Fibroblast of the aortic adventitia (primary cell): ENCODE data around the gene NBR1. TPM values are rescaled to one million over a fixed set of nuclear protein-coding genes. Genes with fewer than 3 reads are reported as not detected.

Experiments
- DNase-seq: peaks from one replicate; pipeline ENCODE4 v3.0.0-alpha.2; 2010; ENCODE audit warnings: low read depth
- H3K4me3 ChIP-seq: 2 replicates; pipeline ENCODE4 v1.5.1; 2011; ENCODE audit warnings: low read depth, mild to moderate bottlenecking, control low read depth, low read length, moderate library complexity
- total RNA-seq: library from RNA; depleted of rRNA; stranded (reverse); fragments of >200 nt; gene quantifications from 2 replicates; pipeline ENCODE4 v1.2.3, GENCODE V29; 2012; ENCODE audit warnings: low replicate concordance
- TF ChIP-seq, protein P1 (sequence below): IDR thresholded peaks from 2 replicates; pipeline ENCODE4 v1.5.1; 2011; ENCODE audit warnings: mild to moderate bottlenecking, low read length, control low read depth, inconsistent platforms; ENCODE audit not compliant: insufficient read depth

Gene NBR1
- total RNA-seq, 1 donor = 111 TPM

DNA sequence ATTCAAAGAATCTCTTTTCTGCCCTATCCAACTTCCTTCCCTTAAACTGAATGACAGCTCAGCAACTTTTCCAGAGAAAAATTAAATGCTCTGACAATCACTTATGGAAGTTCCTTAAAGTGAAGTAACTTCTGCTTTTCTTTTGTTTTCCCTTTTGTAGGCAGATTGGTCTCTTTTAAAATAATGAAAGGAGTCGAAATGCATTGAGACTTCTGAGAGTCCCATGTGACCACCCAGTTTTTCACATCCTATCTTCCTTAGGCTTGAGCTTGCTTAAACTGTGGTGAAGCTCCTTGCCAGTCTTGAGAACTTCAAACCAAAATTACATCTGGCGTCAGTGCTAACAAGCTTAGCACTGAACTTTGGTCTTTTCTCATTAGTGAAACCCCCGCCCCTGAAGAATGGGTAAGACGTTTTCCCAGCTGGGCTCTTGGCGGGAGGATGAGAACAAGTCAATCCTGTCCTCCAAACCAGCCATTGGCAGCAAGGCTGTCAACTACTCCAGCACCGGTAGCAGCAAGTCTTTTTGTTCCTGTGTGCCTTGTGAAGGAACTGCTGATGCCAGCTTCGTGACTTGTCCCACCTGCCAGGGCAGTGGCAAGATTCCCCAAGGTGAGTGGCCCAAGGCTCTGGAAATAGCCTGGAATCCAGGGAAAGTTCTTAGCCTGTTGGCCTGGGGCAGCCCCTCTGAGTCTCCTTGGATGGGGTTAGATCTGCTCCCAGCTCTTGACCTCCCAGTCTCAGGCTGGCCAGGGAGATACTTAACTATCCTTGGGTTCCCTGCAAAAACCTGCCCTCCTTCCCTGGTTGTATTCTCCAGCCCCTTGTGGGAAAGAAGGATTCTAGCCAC, 41.9 kb downstream of the NBR1 start:
- H3K4me3 ChIP-seq = peak overlapping the region; percentile 68
- TF ChIP-seq, protein P1, sequence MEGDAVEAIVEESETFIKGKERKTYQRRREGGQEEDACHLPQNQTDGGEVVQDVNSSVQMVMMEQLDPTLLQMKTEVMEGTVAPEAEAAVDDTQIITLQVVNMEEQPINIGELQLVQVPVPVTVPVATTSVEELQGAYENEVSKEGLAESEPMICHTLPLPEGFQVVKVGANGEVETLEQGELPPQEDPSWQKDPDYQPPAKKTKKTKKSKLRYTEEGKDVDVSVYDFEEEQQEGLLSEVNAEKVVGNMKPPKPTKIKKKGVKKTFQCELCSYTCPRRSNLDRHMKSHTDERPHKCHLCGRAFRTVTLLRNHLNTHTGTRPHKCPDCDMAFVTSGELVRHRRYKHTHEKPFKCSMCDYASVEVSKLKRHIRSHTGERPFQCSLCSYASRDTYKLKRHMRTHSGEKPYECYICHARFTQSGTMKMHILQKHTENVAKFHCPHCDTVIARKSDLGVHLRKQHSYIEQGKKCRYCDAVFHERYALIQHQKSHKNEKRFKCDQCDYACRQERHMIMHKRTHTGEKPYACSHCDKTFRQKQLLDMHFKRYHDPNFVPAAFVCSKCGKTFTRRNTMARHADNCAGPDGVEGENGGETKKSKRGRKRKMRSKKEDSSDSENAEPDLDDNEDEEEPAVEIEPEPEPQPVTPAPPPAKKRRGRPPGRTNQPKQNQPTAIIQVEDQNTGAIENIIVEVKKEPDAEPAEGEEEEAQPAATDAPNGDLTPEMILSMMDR = no peak
- DNase-seq = peak; percentile 4

DNA sequence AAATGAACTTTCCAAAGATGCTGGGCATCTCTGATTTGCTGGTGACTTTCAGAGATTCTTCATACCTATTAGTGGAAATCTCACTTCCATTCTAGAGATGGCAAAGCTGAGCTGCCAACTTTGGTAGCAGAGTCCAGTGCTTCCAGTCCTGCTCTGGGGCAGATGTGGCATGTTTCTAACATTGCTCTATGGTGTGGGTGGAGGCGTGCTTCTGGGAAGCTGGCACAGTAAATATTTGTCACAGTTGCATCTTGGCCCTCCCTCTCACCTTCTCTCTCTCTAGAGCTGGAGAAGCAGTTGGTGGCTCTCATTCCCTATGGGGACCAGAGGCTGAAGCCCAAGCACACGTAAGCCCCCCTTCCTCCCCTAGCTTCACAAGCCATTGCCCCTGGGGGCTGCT, 42.5 kb downstream of the NBR1 start:
- no peak for DNase-seq
- TF ChIP-seq, protein P1 = no peak
- H3K4me3 ChIP-seq = no peak overlapping the region

DNA sequence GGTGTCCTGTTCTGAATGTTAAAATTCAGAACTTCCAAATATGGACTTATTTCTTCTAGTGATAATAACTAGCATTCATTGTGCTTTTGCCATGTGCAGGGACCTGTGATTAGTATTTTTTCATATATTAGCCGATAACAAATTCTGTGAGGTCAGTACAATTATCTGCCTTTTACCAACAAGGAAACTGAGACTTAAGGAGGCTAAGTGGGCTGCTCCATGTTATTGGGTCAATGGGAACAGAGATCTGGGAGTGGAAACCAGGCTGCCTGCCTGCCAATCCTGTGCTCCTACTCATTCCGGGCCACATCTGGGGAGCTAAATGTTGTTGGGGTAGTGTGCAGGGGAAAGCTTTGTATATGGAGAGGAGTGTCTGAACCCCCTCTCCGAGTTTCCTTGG, 44.3 kb downstream of the NBR1 start:
- H3K4me3 ChIP-seq = no peak overlapping the region
- TF ChIP-seq, protein P1 = no peak
- no peak for DNase-seq

DNA sequence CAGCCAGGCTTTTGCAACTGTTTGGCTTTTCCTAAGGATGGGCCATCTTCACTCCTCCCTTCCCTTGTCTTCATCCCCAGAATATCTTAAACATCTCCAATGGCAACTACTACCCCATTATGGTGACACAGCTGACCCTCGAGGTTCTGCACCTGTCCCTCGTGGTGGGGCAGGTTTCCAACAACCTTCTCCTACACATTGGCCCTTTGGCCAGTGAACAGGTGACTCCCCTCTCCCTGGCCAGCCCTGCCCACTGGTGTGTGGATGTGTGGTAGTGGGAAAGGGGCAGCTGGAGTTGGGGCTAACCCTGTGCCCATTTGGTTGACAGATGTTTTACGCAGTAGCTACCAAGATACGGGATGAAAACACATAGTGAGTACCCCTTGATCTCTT, 45.4 kb downstream of the NBR1 start:
- H3K4me3 ChIP-seq = no peak overlapping the region
- no peak for DNase-seq
- TF ChIP-seq, protein P1 = no peak

DNA sequence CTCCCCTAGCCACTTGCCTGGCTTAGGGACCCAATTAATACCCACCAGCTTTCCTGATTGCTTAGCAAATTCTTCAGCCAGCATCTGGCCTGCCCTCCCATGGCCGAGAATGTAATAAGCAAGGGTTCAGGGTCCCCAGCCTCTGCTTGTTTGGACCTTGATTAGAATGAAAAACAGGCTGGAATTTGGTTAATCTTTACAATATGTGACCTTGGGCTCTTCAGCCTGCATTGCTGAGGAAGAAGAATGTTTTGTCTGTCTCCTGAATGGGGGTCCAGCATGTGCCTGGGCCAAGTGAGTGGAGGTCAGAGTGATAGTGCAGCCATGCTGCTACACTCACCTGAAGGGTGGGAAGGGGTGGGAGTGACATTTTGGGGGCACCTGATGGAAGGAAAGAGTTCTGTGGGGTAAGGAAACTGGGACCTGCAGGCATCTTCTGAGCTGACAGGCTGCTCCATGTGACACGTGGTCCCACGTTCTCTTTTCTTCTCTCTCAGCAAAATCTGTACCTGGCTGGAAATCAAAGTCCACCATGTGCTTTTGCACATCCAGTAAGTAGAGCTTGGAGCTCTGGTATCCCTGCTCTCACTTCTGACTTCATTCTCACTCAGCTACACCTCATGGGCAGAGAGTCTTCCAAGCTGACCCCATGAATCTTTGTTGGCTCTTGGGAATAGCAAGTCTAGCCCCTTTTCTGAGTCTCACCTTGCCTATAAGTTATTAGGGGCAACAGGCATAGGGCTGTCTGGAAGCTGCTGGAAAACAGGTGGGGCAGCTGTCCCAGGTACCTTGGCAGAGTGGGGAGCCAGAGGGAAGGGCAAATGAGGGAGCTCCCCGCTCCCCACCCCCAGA, 46.0 kb downstream of the NBR1 start:
- H3K4me3 ChIP-seq = no peak overlapping the region
- no peak for DNase-seq
- TF ChIP-seq, protein P1 = no peak

DNA sequence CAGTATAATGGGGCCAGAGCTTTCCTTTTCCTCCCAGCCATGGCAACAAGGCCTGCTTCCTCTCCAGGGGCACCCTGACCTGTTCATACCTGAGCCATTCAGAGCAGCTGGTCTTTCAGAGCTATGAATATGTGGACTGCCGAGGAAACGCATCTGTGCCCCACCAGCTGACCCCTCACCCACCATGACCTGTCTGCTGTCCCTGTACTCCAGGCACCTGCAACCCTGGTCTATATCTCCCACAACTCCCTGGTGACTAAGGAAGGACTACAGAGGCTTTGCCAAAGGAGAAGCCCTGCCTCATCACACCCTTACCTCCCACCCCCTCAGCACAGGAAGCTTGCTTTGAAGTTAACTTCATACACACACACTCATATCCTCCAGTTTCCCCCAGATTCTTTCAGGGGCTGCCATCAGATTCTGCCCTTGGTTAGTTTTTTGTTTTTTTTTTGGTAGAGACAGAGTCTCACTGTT, 46.6 kb downstream of the NBR1 start:
- TF ChIP-seq, protein P1 = no peak
- no peak overlapping the region for H3K4me3 ChIP-seq
- DNase-seq = no peak
